C1 segment of cervical spinal cord (tissue), 14 donors: ENCODE data around the gene RNF150.

ENCODE experiments used
- DNase-seq, 14 donors: peaks; one replicate each; lab custom pipeline; 2025; lab: John Stamatoyannopoulos, UW

The RNF150 gene

GRCh38 chr4:140926672-140927071 is 206.6 kb downstream of the RNF150 start:
- DNase-seq: no peak

- no peak for DNase-seq
Measured at GRCh38 chr4:140925417-140925816, 207.9 kb downstream of the RNF150 start.

GRCh38 chr4:140924761-140925392 is 208.4 kb downstream of the RNF150 start:
- DNase-seq: peak in 1 of 14 donors; percentile 72

GRCh38 chr4:140906993-140907962 is 226.0 kb downstream of the RNF150 start:
- DNase-seq: peak in 1 of 14 donors; percentile 63

- DNase-seq: no peak
Measured at GRCh38 chr4:140904904-140905303, 228.4 kb downstream of the RNF150 start.

- no peak for DNase-seq
Measured at GRCh38 chr4:140903522-140904475, 229.5 kb downstream of the RNF150 start.

GRCh38 chr4:140901736-140902336 is 231.4 kb downstream of the RNF150 start:
- DNase-seq: peak in 1 of 14 donors; percentile 41

- DNase-seq: no peak
Measured at GRCh38 chr4:140893939-140894338, 239.3 kb downstream of the RNF150 start.

- DNase-seq: no peak
Measured at GRCh38 chr4:140888054-140888453, 245.2 kb downstream of the RNF150 start.

- DNase-seq: no peak
Measured at GRCh38 chr4:140887467-140887866, 245.8 kb downstream of the RNF150 start.

- peak in 4 of 14 donors; percentile 2 to 6 (median 3) for DNase-seq
Measured at GRCh38 chr4:140884431-140885058, 248.7 kb downstream of the RNF150 start.

GRCh38 chr4:140877781-140878180 is 255.5 kb downstream of the RNF150 start:
- no peak for DNase-seq

- DNase-seq: peak in 1 of 14 donors; percentile 21
Measured at GRCh38 chr4:140876615-140877364, 256.5 kb downstream of the RNF150 start.

GRCh38 chr4:140875746-140876452 is 257.4 kb downstream of the RNF150 start:
- peak in 1 of 14 donors; percentile 36 for DNase-seq

GRCh38 chr4:140874056-140874455 is 259.2 kb downstream of the RNF150 start:
- no peak for DNase-seq

- DNase-seq: no peak
Measured at GRCh38 chr4:140871368-140871767, 261.9 kb downstream of the RNF150 start.

GRCh38 chr4:140870427-140870826 is 262.8 kb downstream of the RNF150 start:
- DNase-seq: no peak

- no peak for DNase-seq
Measured at GRCh38 chr4:140869446-140869845, 263.8 kb downstream of the RNF150 start.

- DNase-seq: no peak
Measured at GRCh38 chr4:140867356-140867755, 265.9 kb downstream of the RNF150 start.
